Stimulated activated CD8-positive, alpha-beta memory T cell treated with anti-CD3 and anti-CD28 coated beads, Interleukin-12 subunit alpha, Interleukin-12 subunit beta, amount 100 ng/mL, for 24 hours (primary cell): ENCODE measurements around the gene GMDS.

ENCODE experiments used
- DNase-seq: peaks from one replicate; pipeline ENCODE4 v3.0.0-alpha.2; 2020; ENCODE audit errors: extremely low read depth

The GMDS gene

GRCh38 chr6:1895721-1896120 is 349.7 kb downstream of the GMDS start:
- DNase-seq: no peak

DNA sequence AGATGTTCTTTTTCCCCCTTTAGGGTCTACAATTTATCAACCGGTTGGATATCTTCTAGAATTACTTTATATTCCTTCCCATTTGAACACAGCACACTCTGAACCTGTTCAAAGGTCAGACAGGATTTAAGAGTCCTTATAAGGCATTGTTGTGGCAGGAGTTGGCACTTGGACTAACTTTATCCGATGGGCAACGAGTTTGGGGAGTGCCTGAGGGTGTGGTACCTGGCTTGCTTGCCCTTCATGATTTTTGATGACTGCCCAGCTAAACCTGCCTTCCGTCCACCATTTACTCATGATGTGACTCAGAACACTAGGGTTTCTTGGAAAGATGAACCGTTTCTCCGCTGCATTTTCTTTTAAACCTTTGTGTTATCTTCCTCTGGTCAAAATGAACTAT is 350.5 kb downstream of the GMDS start:
- no peak for DNase-seq

- DNase-seq: no peak
Observed at GRCh38 chr6:1893470-1894130, 351.8 kb downstream of the GMDS start.

GRCh38 chr6:1892716-1893115 is 352.7 kb downstream of the GMDS start:
- DNase-seq: no peak

GRCh38 chr6:1890987-1891386 is 354.4 kb downstream of the GMDS start:
- no peak for DNase-seq

GRCh38 chr6:1890071-1890470 is 355.3 kb downstream of the GMDS start:
- no peak for DNase-seq

DNA sequence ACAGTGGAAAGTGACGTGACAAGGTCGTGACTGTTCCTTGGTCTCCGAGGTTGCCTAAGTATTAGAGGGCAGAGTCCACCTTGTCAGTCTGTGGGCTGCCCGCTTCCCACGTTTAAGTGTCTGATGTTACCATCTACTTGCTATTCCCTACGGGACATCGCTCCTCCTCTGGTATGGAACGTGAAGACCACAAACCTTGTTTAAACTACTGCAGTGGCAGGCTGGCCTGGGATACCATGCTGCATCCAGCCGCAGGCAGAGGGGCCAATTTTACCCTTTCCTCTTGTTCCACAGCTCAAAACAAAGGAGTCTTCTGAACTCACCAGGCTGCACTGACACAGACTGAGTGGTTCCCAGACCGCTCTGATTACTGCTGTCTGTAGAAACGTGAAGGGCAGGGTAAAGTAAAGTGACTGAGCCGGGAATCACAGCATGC is 359.8 kb downstream of the GMDS start:
- DNase-seq: no peak

- DNase-seq: no peak
Observed at GRCh38 chr6:1884313-1884712, 361.1 kb downstream of the GMDS start.

GRCh38 chr6:1878330-1878729 is 367.1 kb downstream of the GMDS start:
- DNase-seq: no peak

GRCh38 chr6:1873781-1874180 is 371.6 kb downstream of the GMDS start:
- DNase-seq: no peak

- no peak for DNase-seq
Observed at GRCh38 chr6:1872649-1873131, 372.7 kb downstream of the GMDS start.

GRCh38 chr6:1871724-1872315 is 373.6 kb downstream of the GMDS start:
- DNase-seq: no peak

- DNase-seq: no peak
Observed at GRCh38 chr6:1870932-1871331, 374.5 kb downstream of the GMDS start.

DNA sequence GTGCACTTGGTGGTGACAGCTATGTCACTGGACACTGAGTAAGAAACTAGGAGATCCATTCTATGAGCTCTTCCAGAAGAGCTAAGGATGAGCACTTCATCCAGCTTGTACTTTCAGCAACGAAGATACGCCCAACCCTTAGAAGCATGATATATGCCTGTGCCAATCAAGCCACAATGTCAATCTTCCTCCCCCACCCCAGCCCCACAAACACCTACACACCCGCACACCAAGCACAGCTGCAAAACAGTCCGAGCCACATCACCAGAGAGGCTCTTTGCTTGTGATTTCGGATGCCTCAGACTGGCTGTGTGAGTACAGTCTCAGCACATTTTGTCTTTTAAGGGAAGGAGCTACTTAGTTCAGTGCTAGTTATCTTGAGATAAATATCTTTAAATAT is 375.2 kb downstream of the GMDS start:
- no peak for DNase-seq

DNA sequence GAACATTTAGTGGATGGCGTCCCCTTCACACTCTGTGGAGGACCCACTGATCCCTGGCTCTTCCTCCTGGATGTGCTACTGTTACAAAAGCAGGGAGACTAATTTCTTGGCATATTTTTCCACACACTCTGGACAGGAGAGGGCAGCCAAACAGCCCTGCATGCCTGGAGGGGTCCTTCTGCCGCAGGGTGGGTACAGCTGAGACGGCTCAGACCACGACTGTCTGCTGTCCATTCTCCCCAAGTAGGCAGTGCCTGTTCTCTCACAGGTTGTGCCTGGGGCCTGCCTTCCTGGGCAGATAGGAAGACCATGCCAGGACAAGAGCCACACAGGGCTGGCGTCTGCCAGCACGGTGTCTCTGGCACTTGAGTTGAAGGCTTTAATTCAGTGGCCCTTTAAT is 375.6 kb downstream of the GMDS start:
- DNase-seq: no peak

GRCh38 chr6:1869308-1869707 is 376.1 kb downstream of the GMDS start:
- no peak for DNase-seq

- no peak for DNase-seq
Observed at GRCh38 chr6:1868561-1869261, 376.7 kb downstream of the GMDS start.

DNA sequence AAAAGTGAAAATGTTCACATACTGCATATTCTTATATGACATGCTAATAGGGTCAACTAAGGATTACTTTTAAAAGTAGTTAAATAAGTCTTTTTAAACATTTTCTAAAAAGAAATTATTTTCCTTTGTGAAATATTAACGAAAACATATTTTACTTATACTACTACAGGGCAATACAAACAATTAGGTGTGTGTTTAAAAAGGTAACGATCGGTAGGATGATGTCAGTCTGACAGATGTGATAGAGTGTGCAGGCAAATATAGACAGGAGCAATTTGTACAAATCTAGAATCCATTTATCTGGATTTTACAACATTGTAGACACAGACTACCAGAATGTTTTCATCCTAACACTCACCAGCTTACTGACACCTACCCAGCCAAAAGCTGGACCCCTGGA is 378.2 kb downstream of the GMDS start:
- no peak for DNase-seq

GRCh38 chr6:1865585-1865984 is 379.8 kb downstream of the GMDS start:
- DNase-seq: no peak

- DNase-seq: no peak
Observed at GRCh38 chr6:1864496-1864895, 380.9 kb downstream of the GMDS start.

DNA sequence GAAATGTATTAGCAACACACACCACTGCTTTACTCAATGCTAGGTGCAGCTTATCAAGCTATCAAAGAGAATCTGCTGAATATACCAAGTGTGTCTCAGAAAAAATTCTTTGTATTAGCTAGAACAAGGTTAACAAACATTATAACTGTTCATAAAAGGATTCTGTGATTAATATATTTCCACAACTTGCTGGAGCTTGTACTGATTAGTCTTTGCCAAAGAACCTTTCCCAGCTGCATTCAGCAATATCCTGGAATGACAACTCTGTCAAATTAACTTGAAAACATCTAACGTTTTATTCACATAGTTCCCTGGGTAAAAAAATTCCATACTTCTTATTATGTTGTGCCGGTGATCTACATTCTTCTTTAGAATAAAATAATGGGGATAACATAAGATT is 383.0 kb downstream of the GMDS start:
- no peak for DNase-seq

GRCh38 chr6:1860756-1861348 is 384.6 kb downstream of the GMDS start:
- DNase-seq: no peak

GRCh38 chr6:1858859-1859258 is 386.5 kb downstream of the GMDS start:
- no peak for DNase-seq
